Liver (tissue), 9 donors: ENCODE data around the gene CASQ2. TPM values are rescaled to one million over a fixed set of nuclear protein-coding genes. Genes with fewer than 3 reads are reported as not detected.
A peak's percentile ranks its signal among the peaks of the same experiment; 100 is the strongest.
"Not testable (repeated sequence)": the region's sequence is repeated elsewhere in the genome, so short reads cannot be mapped to it uniquely, and the experiment has no call there.

ENCODE experiments used
- DNase-seq: peaks from one replicate; pipeline ENCODE4 v3.0.0-alpha.2; 2017; ENCODE audit warnings: low spot score
- H3K27ac ChIP-seq, 2 donors: one replicate each; pipeline ENCODE4 v1.7.0; 2013; ENCODE audit warnings: inconsistent platforms in 2 of 2, low read length in 2 of 2, control low read depth in 1 of 2, low read depth in 1 of 2, mild to moderate bottlenecking in 1 of 2
- H3K27me3 ChIP-seq, 4 donors: one replicate each; pipeline versions ENCODE4 v1.6.1 to v1.7.0; 2013; ENCODE audit warnings: low read length in 3 of 4, inconsistent platforms in 1 of 4, mild to moderate bottlenecking in 1 of 4, moderate library complexity in 1 of 4; ENCODE audit not compliant: control insufficient read depth in 4 of 4, insufficient read depth in 4 of 4
- H3K36me3 ChIP-seq, 4 donors: one replicate each; pipeline versions ENCODE4 v1.6.1 to v1.7.0; 2013; ENCODE audit warnings: low read length in 3 of 4, mild to moderate bottlenecking in 3 of 4, low read depth in 1 of 4, moderate library complexity in 1 of 4; ENCODE audit not compliant: control insufficient read depth in 4 of 4, insufficient read depth in 3 of 4
- H3K4me1 ChIP-seq, 4 donors: one replicate each; pipeline versions ENCODE4 v1.6.1 to v1.7.0; 2013; ENCODE audit warnings: low read length in 3 of 4, mild to moderate bottlenecking in 3 of 4, moderate library complexity in 1 of 4; ENCODE audit not compliant: control insufficient read depth in 4 of 4, insufficient read depth in 4 of 4
- H3K4me3 ChIP-seq, 3 donors: one replicate each; pipeline versions ENCODE4 v1.6.1 to v1.7.0; 2013; ENCODE audit warnings: low read length in 3 of 3, control low read depth in 1 of 3, low read depth in 1 of 3, mild to moderate bottlenecking in 1 of 3
- H3K9ac ChIP-seq, 2 donors: one replicate each; pipeline ENCODE4 v1.7.0; 2013; ENCODE audit warnings: low read length in 2 of 2, mild to moderate bottlenecking in 2 of 2, moderate library complexity in 2 of 2, control low read depth in 1 of 2, low read depth in 1 of 2
- H3K9me3 ChIP-seq, 4 donors: one replicate each; pipeline versions ENCODE4 v1.6.1 to v1.7.0; 2013; ENCODE audit warnings: low read length in 3 of 4; ENCODE audit not compliant: control insufficient read depth in 4 of 4
- EGR1 ChIP-seq, 2 donors: IDR thresholded peaks; 2 replicates each; pipeline ENCODE4 v1.6.1; 2016 to 2018; ENCODE audit warnings: antibody characterized with exemption in 2 of 2, low read depth in 2 of 2
- HNF4A ChIP-seq, 2 donors: conservative IDR thresholded peaks; 2 replicates each; pipeline ENCODE4 v1.6.1; 2016; ENCODE audit warnings: antibody characterized with exemption in 2 of 2, mild to moderate bottlenecking in 2 of 2
- JUND ChIP-seq, 2 donors: IDR thresholded peaks; 2 replicates each; pipeline ENCODE4 v1.6.1; 2016; ENCODE audit warnings: antibody characterized with exemption in 2 of 2
- NR2F2 ChIP-seq: IDR thresholded peaks from 2 replicates; pipeline ENCODE4 v1.6.1; 2016; ENCODE audit warnings: antibody characterized with exemption
- RAD21 ChIP-seq, 2 donors: IDR thresholded peaks; 2 replicates each; pipeline ENCODE4 v1.6.1; 2016; ENCODE audit warnings: antibody characterized with exemption in 2 of 2, mild to moderate bottlenecking in 2 of 2
- SP1 ChIP-seq: IDR thresholded peaks from 2 replicates; pipeline ENCODE4 v1.6.1; 2018; ENCODE audit warnings: antibody characterized with exemption, mild to moderate bottlenecking
- TAF1 ChIP-seq: conservative IDR thresholded peaks from 2 replicates; pipeline ENCODE4 v1.6.1; 2016; ENCODE audit warnings: antibody characterized with exemption, mild to moderate bottlenecking
- YY1 ChIP-seq: IDR thresholded peaks from 2 replicates; pipeline ENCODE4 v1.6.1; 2016; ENCODE audit warnings: antibody characterized with exemption, mild to moderate bottlenecking
- ZBTB33 ChIP-seq: IDR thresholded peaks from 2 replicates; pipeline ENCODE4 v1.6.1; 2016; ENCODE audit warnings: antibody characterized with exemption
- WGBS: extraction: QIAGEN DNeasy Blood & Tissue Kit; methylation state at CpG from one replicate; pipeline ENCODE4 v1.1.7; 2013; 5-methylcytosine and 5-hydroxymethylcytosine counted together
- polyA plus RNA-seq, 2 donors: library from polyadenylated mRNA; stranded (reverse) in 1 of 2; unstranded in 1 of 2; fragments of 200-250 nt in 1 of 2; fragments of >200 nt in 1 of 2; fragmentation: Nextera tagmentation in 1 of 2; extraction: Ambion mirVana in 1 of 2; gene quantifications; one replicate each; pipeline versions ENCODE4 v1.2.1 to v1.2.3, GENCODE V29; 2013 to 2015
- total RNA-seq, 2 donors: library from RNA; depleted of rRNA; stranded (reverse); fragments of >200 nt; gene quantifications; one replicate each; pipeline ENCODE4 v1.2.3, GENCODE V29; 2014
- TF ChIP-seq, protein P1 (sequence below): fragments of 150-350 bp; IDR thresholded peaks from 2 replicates; pipeline ENCODE4 v1.5.1; 2017; ENCODE audit warnings: improper control_type of control experiment, low read depth, low read length; ENCODE audit not compliant: missing input control
- TF ChIP-seq, protein P2 (sequence below): IDR thresholded peaks from 2 replicates; pipeline ENCODE4 v1.6.1; 2016; ENCODE audit warnings: antibody characterized with exemption
- donor health status: healthy.
- donor health status: healthy.
- donor health status: healthy.
- donor health status: healthy.
- donor health status: healthy.

The CASQ2 gene
- total and polyA plus RNA-seq, 4 donors: 0.33 to 1.1 TPM; not detected in 2

GRCh38 chr1:115781343-115781742 is 12.8 kb upstream of the CASQ2 start:
- no peak overlapping the region for H3K9ac ChIP-seq
- H3K4me3 ChIP-seq: no peak overlapping the region
- H3K27me3 ChIP-seq: peaks cover 0 to 16% (median 0%) of the 10 kb centered on the region in 4 donors
- no peaks in the 10 kb centered on the region for H3K36me3 ChIP-seq
- H3K4me1 ChIP-seq: no peaks in the 10 kb centered on the region
- no peak for DNase-seq
- H3K9me3 ChIP-seq: no peaks in the 10 kb centered on the region
- H3K27ac ChIP-seq: no peak overlapping the region
- TF ChIP-seq EGR1 (IDR thresholded peaks at IDR 0.05; ENCODE audit: low read depth in 2 of 2) (no peak), ZBTB33 (no peak), SP1 (no peak), JUND (IDR thresholded peaks at IDR 0.05) (no peak), NR2F2 (no peak), YY1 (no peak), TAF1 (no peak)
- TF ChIP-seq, protein P1, sequence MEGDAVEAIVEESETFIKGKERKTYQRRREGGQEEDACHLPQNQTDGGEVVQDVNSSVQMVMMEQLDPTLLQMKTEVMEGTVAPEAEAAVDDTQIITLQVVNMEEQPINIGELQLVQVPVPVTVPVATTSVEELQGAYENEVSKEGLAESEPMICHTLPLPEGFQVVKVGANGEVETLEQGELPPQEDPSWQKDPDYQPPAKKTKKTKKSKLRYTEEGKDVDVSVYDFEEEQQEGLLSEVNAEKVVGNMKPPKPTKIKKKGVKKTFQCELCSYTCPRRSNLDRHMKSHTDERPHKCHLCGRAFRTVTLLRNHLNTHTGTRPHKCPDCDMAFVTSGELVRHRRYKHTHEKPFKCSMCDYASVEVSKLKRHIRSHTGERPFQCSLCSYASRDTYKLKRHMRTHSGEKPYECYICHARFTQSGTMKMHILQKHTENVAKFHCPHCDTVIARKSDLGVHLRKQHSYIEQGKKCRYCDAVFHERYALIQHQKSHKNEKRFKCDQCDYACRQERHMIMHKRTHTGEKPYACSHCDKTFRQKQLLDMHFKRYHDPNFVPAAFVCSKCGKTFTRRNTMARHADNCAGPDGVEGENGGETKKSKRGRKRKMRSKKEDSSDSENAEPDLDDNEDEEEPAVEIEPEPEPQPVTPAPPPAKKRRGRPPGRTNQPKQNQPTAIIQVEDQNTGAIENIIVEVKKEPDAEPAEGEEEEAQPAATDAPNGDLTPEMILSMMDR: no peak
- WGBS: 91% methylated on average over 1 of the region's 1 CpG

- H3K27me3 ChIP-seq: peaks cover 0 to 16% (median 0%) of the 10 kb centered on the region in 4 donors
- not testable (repeated sequence) for H3K9me3 ChIP-seq, H3K9ac ChIP-seq, H3K4me1 ChIP-seq, DNase-seq, H3K27ac ChIP-seq, H3K36me3 ChIP-seq, H3K4me3 ChIP-seq
- WGBS: 65% methylated on average over 2 of the region's 2 CpGs
These were observed 12.1 kb upstream of the CASQ2 start for GRCh38 chr1:115780655-115781054.

DNA sequence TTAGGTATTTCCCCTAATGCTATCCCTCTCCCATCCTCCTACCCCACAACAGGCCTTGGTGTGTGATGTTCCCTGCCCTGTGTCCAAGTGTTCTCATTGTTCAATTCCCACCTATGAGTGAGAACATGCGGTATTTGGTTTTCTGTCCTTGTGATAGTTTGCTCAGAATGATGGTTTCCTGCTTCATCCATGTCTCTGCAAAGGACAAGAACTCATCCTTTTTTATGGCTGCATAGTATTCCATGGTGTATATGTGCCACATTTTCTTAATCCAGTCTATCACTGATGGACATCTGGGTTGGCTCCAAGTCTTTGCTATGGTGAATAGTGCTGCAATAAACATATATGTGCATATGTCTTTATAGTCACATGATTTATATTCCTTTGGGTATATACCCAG is 10.6 kb upstream of the CASQ2 start:
- peaks cover 0 to 16% (median 0%) of the 10 kb centered on the region in 4 donors for H3K27me3 ChIP-seq
- WGBS: 95% methylated on average over 1 of the region's 1 CpG
- H3K4me3 ChIP-seq, DNase-seq, H3K9me3 ChIP-seq, H3K36me3 ChIP-seq, H3K27ac ChIP-seq, H3K4me1 ChIP-seq, H3K9ac ChIP-seq: not testable (repeated sequence)

- H3K9me3 ChIP-seq: no peaks in the 10 kb centered on the region
- no peaks in the 10 kb centered on the region for H3K27me3 ChIP-seq
- no peaks in the 10 kb centered on the region for H3K36me3 ChIP-seq
- H3K9ac ChIP-seq: no peak overlapping the region
- no peak overlapping the region for H3K4me3 ChIP-seq
- TF ChIP-seq, protein P2, sequence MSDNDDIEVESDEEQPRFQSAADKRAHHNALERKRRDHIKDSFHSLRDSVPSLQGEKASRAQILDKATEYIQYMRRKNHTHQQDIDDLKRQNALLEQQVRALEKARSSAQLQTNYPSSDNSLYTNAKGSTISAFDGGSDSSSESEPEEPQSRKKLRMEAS: no peak
- TF ChIP-seq, protein P1: peak; percentile 72
- peak; percentile 88 to 94 for TF ChIP-seq RAD21 (IDR thresholded peaks at IDR 0.05)
- TF ChIP-seq HNF4A (conservative IDR thresholded peaks at IDR 0.05): peak; percentile 15 to 42
- H3K4me1 ChIP-seq: no peaks in the 10 kb centered on the region
- WGBS: 30% methylated on average over 10 of the region's 10 CpGs
- no peak overlapping the region for H3K27ac ChIP-seq
- peak; percentile 39 for DNase-seq
These were observed 3.4 kb upstream of the CASQ2 start for GRCh38 chr1:115771847-115772457.
